ENCODE data around the gene RANBP3L.
"Not testable (repeated sequence)": the region's sequence is repeated elsewhere in the genome, so short reads cannot be mapped to it uniquely, and the experiment has no call there.

The RANBP3L gene

DNA sequence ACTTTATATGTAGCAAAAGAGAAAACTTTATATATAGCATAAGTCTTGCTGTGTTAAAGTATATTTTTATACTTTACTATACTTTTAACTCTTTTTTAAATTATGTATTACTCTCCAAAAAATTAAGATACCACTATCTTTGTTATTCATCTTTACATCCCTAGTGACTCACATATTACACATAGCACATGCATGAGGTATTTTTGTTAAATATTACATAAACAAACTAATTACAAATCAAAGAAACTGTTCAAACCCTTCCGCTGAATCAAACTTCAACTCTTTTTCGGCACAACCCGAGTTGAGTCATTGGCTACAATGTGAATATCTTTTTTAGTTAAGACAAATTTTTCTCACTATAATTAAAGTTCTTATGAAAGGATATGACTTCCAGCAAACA, 92.0 kb downstream of the RANBP3L start:
- peaks cover 12 to 42% (median 35%) of the 10 kb centered on the region in 5 donors for H3K36me3 ChIP-seq (ENCODE audit: control insufficient read depth in 5 of 5, insufficient read depth in 5 of 5, low read length in 5 of 5)

DNA sequence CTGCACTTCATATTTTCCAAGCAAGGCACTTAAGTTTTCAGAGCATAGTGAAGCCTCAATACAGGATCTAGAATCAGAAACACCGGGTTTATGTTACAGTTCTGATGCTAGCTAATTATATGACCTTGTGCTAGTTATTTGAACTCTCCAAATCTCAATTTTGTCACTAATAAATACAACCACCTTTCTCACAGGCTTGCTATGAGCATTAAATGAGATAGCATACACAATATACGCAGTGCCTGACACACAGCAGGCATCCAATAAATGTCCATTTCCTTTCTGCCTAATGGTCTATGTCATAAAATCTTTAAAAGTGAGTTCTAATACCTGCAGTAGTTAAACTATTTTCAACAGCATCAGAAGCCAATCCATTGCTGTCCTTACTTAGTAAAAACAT, 92.9 kb downstream of the RANBP3L start:
- Histone ChIP-seq H3K36me3 (ENCODE audit: control insufficient read depth in 5 of 5, insufficient read depth in 5 of 5, low read length in 5 of 5) (peaks cover 12 to 38% (median 35%) of the 10 kb centered on the region in 5 donors), H3K9me3 (ENCODE audit: control insufficient read depth in 5 of 5, low read length in 5 of 5) (no peaks in the 10 kb centered on the region), H3K4me3 (ENCODE audit: low read depth in 1 of 5, low read length in 5 of 5) (no peak overlapping the region), H3K4me1 (ENCODE audit: control insufficient read depth in 5 of 5, insufficient read depth in 5 of 5, low read length in 5 of 5) (peaks cover 0 to 4% (median 0%) of the 10 kb centered on the region in 5 donors), H3K27me3 (ENCODE audit: control insufficient read depth in 5 of 5, insufficient read depth in 4 of 5, low read length in 5 of 5) (no peaks in the 10 kb centered on the region), H3K9ac (ENCODE audit: low read length in 5 of 5) (no peak overlapping the region), H3K27ac (ENCODE audit: low read depth, low read length) (no peak overlapping the region)

More for the DNA sequence above, 92.0 kb downstream of the RANBP3L start:
- H3K4me3 ChIP-seq (ENCODE audit: low read depth in 1 of 5, low read length in 5 of 5), result no peak overlapping the region
- no peak overlapping the region for H3K27ac ChIP-seq (ENCODE audit: low read depth, low read length)
- no peaks in the 10 kb centered on the region for H3K9me3 ChIP-seq (ENCODE audit: control insufficient read depth in 5 of 5, low read length in 5 of 5)
- peaks cover 0 to 4% (median 0%) of the 10 kb centered on the region in 5 donors for H3K4me1 ChIP-seq (ENCODE audit: control insufficient read depth in 5 of 5, insufficient read depth in 5 of 5, low read length in 5 of 5)
- H3K27me3 ChIP-seq (ENCODE audit: control insufficient read depth in 5 of 5, insufficient read depth in 4 of 5, low read length in 5 of 5), result no peaks in the 10 kb centered on the region
- H3K9ac ChIP-seq (ENCODE audit: low read length in 5 of 5), result no peak overlapping the region

DNA sequence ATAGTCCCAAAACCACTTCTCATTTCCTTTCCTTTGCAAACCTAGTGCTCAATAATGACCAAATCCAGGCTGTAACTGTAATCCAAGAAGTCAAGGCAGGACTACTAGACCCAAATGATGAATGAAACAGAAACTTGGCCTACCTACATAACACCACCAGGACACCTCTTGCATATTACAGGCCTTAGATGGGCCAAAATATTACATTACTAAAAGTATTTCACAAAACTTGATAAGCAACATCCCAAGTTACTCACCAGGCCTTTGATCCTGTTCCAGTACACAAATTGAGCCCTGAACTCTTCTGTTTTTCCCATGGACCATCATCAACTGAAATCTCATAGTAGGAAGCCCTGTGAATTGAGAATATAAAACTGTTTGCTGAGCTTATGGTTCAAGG, 94.8 kb downstream of the RANBP3L start:
- Histone ChIP-seq H3K4me1 (ENCODE audit: control insufficient read depth in 5 of 5, insufficient read depth in 5 of 5, low read length in 5 of 5) (peaks cover 0 to 4% (median 0%) of the 10 kb centered on the region in 5 donors), H3K27ac (ENCODE audit: low read depth, low read length) (no peak overlapping the region), H3K27me3 (ENCODE audit: control insufficient read depth in 5 of 5, insufficient read depth in 4 of 5, low read length in 5 of 5) (no peaks in the 10 kb centered on the region), H3K36me3 (ENCODE audit: control insufficient read depth in 5 of 5, insufficient read depth in 5 of 5, low read length in 5 of 5) (peaks cover 6 to 37% (median 35%) of the 10 kb centered on the region in 5 donors), H3K9me3 (ENCODE audit: control insufficient read depth in 5 of 5, low read length in 5 of 5) (no peaks in the 10 kb centered on the region), H3K9ac (ENCODE audit: low read length in 5 of 5) (no peak overlapping the region), H3K4me3 (ENCODE audit: low read depth in 1 of 5, low read length in 5 of 5) (no peak overlapping the region)

DNA sequence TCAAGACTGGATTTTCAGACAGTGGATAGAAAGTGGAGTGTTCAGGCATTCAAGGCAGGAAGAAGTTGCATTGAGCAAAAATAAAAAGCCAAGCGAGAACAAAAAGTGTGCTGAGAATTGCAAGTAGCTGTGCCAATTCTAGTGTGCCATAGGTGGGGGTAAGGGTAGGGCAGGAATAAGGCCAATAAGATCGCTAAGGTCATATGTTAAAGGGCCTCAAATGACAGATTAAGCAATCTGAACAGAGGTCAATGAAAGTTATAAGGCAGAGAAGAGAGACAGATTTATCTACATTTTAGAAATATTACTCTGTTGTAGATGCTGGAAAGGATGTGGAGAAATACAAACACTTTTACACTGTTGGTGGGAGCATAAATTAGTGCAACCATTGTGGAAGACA, 96.4 kb downstream of the RANBP3L start:
- Histone ChIP-seq H3K27me3 (ENCODE audit: control insufficient read depth in 5 of 5, insufficient read depth in 4 of 5, low read length in 5 of 5) (no peaks in the 10 kb centered on the region), H3K9ac (ENCODE audit: low read length in 5 of 5) (no peak overlapping the region), H3K36me3 (ENCODE audit: control insufficient read depth in 5 of 5, insufficient read depth in 5 of 5, low read length in 5 of 5) (peaks cover 13 to 39% (median 33%) of the 10 kb centered on the region in 5 donors), H3K4me3 (ENCODE audit: low read depth in 1 of 5, low read length in 5 of 5) (no peak overlapping the region), H3K4me1 (ENCODE audit: control insufficient read depth in 5 of 5, insufficient read depth in 5 of 5, low read length in 5 of 5) (peaks cover 0 to 4% (median 0%) of the 10 kb centered on the region in 5 donors), H3K27ac (ENCODE audit: low read depth, low read length) (no peak overlapping the region), H3K9me3 (ENCODE audit: control insufficient read depth in 5 of 5, low read length in 5 of 5) (no peaks in the 10 kb centered on the region)

DNA sequence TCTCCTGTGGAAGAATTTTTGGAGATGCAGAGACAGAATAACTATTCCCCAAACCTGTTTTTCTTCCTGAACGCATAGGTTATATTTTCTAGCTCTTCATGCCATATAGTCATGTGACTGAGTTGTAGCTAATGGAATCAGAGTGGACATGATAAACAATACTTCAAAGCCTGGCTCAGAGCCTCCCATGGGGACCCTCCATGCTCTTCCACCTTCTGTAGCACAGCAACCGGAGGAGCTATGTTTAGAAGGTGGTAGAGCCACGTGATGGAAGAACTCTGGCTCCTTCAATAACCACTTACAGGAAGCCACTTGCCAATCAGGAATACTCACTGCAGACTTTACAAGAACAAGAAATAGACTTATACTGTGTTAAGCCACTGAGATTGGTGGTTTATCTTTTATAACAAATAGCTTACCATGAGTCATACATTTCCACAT, 99.2 kb downstream of the RANBP3L start:
- no peaks in the 10 kb centered on the region for H3K27me3 ChIP-seq (ENCODE audit: control insufficient read depth in 5 of 5, insufficient read depth in 4 of 5, low read length in 5 of 5)
- H3K27ac ChIP-seq (ENCODE audit: low read depth, low read length), result no peak overlapping the region
- H3K4me1 ChIP-seq (ENCODE audit: control insufficient read depth in 5 of 5, insufficient read depth in 5 of 5, low read length in 5 of 5), result peaks cover 0 to 4% (median 0%) of the 10 kb centered on the region in 5 donors
- no peaks in the 10 kb centered on the region for H3K9me3 ChIP-seq (ENCODE audit: control insufficient read depth in 5 of 5, low read length in 5 of 5)
- H3K4me3 ChIP-seq (ENCODE audit: low read depth in 1 of 5, low read length in 5 of 5), result no peak overlapping the region
- H3K9ac ChIP-seq (ENCODE audit: low read length in 5 of 5), result no peak overlapping the region
- H3K36me3 ChIP-seq (ENCODE audit: control insufficient read depth in 5 of 5, insufficient read depth in 5 of 5, low read length in 5 of 5), result peaks cover 20 to 39% (median 36%) of the 10 kb centered on the region in 5 donors

DNA sequence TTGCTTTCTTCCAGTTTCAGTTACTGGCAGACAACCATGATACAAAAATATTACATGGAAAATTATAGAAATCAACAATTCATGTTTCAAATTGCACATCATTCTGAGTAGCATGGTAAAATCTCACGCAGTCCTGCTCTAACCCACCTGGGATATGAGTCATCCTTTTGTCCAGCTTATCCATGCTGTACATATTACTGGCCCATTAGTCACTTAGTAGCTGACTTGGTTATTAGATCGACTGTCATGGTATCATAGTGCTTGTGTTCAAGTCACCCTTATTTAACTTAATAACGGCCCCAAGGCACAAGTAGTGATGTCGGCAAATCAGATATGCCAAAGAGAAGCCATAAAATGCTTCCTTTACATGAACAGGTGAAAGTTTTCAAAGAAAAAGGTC, 101.2 kb downstream of the RANBP3L start:
- H3K9me3 ChIP-seq (ENCODE audit: control insufficient read depth in 5 of 5, low read length in 5 of 5), result no peaks in the 10 kb centered on the region
- H3K36me3 ChIP-seq (ENCODE audit: control insufficient read depth in 5 of 5, insufficient read depth in 5 of 5, low read length in 5 of 5), result peaks cover 30 to 55% (median 38%) of the 10 kb centered on the region in 5 donors
- no peak overlapping the region for H3K27ac ChIP-seq (ENCODE audit: low read depth, low read length)
- H3K27me3 ChIP-seq (ENCODE audit: control insufficient read depth in 5 of 5, insufficient read depth in 4 of 5, low read length in 5 of 5), result no peaks in the 10 kb centered on the region
- no peak overlapping the region for H3K9ac ChIP-seq (ENCODE audit: low read length in 5 of 5)
- H3K4me1 ChIP-seq (ENCODE audit: control insufficient read depth in 5 of 5, insufficient read depth in 5 of 5, low read length in 5 of 5), result peaks cover 0 to 4% (median 0%) of the 10 kb centered on the region in 5 donors
- no peak overlapping the region for H3K4me3 ChIP-seq (ENCODE audit: low read depth in 1 of 5, low read length in 5 of 5)

DNA sequence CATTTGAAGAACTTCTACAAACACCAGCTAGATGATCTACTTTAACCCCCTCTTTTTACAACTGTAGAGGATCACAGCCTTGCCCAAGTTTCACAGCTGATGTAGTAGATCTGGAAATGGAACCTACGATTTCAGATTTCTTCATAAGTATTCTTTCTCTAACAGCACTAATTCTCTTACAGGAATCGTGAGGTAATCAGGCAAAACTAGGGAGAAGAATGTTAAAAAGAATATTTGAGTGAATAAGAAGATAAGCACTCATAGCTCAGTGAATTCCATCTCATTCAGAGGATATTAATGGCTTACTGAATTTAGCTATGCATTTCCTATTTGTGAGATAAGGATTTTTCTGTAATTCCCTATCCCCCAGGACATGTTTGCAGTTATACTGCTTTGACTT, 102.1 kb downstream of the RANBP3L start:
- no peak overlapping the region for H3K4me3 ChIP-seq (ENCODE audit: low read depth in 1 of 5, low read length in 5 of 5)
- H3K36me3 ChIP-seq (ENCODE audit: control insufficient read depth in 5 of 5, insufficient read depth in 5 of 5, low read length in 5 of 5), result peaks cover 27 to 59% (median 42%) of the 10 kb centered on the region in 5 donors
- no peaks in the 10 kb centered on the region for H3K9me3 ChIP-seq (ENCODE audit: control insufficient read depth in 5 of 5, low read length in 5 of 5)
- H3K27me3 ChIP-seq (ENCODE audit: control insufficient read depth in 5 of 5, insufficient read depth in 4 of 5, low read length in 5 of 5), result no peaks in the 10 kb centered on the region
- no peaks in the 10 kb centered on the region for H3K4me1 ChIP-seq (ENCODE audit: control insufficient read depth in 5 of 5, insufficient read depth in 5 of 5, low read length in 5 of 5)
- no peak overlapping the region for H3K9ac ChIP-seq (ENCODE audit: low read length in 5 of 5)
- H3K27ac ChIP-seq (ENCODE audit: low read depth, low read length), result no peak overlapping the region

DNA sequence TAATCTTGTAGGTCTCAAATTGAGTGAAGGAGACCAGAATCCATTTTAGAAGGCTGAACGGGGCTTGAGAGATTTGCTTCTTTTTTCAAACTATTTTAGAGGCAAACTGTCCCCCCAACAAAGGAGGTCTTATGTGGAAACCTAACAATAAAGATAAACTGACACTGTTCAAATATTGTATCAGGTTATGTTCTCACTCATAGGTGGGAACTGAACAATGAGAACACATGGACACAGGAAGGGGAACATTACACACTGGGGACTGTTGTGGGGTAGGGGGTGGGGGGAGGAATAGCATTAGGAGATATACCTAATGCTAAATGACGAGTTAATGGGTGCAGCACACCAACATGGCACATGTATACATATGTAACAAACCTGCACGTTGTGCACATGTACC, 102.9 kb downstream of the RANBP3L start:
- H3K27me3 ChIP-seq (ENCODE audit: control insufficient read depth in 5 of 5, insufficient read depth in 4 of 5, low read length in 5 of 5); H3K4me1 ChIP-seq (ENCODE audit: control insufficient read depth in 5 of 5, insufficient read depth in 5 of 5, low read length in 5 of 5); H3K9ac ChIP-seq (ENCODE audit: low read length in 5 of 5); H3K9me3 ChIP-seq (ENCODE audit: control insufficient read depth in 5 of 5, low read length in 5 of 5); H3K4me3 ChIP-seq (ENCODE audit: low read depth in 1 of 5, low read length in 5 of 5); H3K27ac ChIP-seq (ENCODE audit: low read depth, low read length): not testable (repeated sequence)
- H3K36me3 ChIP-seq (ENCODE audit: control insufficient read depth in 5 of 5, insufficient read depth in 5 of 5, low read length in 5 of 5), result peaks cover 27 to 67% (median 41%) of the 10 kb centered on the region in 5 donors
